Stomach (tissue), 4 donors: ENCODE measurements around the gene IDH3B.

Experiments used
- EP300 ChIP-seq: sonication (generic); formaldehyde crosslinking; IDR thresholded peaks from one replicate; pipeline ENCODE4 v1.6.1; 2017; ENCODE audit warnings: antibody characterized with exemption
- TF ChIP-seq, protein P1 (sequence below), 7 experiments: fragments of 450-650 bp in 4 of 7; fragments of 200-600 bp in 3 of 7; sonication (generic) in 3 of 7; IDR thresholded peaks; one replicate each; pipeline ENCODE4 v1.5.1; 2016 to 2019; ENCODE audit warnings: antibody characterized with exemption in 7 of 7, control low read depth in 2 of 7, mild to moderate bottlenecking in 1 of 7

DNA sequence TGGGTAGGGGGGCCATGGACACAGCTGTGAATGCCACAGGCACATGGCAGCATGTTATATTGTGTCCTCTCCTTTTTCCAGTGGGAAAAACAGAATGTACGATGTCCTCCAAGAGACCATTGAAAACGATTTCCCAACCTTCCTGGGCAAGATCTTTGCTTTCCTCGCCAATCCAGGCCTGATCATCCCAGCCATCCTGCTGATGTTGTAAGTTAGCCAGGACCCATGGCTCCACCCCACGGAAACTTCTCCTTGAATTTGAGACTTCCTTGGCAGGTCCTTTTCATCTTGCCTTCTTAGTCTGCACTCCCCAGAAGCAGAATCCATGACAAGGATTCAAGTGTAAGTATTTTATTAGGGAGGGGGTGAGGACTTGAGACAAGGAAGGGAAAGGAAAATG is 39.8 kb downstream of the IDH3B start:
- TF ChIP-seq, protein P1, sequence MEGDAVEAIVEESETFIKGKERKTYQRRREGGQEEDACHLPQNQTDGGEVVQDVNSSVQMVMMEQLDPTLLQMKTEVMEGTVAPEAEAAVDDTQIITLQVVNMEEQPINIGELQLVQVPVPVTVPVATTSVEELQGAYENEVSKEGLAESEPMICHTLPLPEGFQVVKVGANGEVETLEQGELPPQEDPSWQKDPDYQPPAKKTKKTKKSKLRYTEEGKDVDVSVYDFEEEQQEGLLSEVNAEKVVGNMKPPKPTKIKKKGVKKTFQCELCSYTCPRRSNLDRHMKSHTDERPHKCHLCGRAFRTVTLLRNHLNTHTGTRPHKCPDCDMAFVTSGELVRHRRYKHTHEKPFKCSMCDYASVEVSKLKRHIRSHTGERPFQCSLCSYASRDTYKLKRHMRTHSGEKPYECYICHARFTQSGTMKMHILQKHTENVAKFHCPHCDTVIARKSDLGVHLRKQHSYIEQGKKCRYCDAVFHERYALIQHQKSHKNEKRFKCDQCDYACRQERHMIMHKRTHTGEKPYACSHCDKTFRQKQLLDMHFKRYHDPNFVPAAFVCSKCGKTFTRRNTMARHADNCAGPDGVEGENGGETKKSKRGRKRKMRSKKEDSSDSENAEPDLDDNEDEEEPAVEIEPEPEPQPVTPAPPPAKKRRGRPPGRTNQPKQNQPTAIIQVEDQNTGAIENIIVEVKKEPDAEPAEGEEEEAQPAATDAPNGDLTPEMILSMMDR (IDR thresholded peaks at IDR 0.05): no peak
- no peak for TF ChIP-seq EP300
